ENCODE data around the gene SGMS2.
A peak's percentile ranks its signal among the peaks of the same experiment; 100 is the strongest.

SGMS2 gene

GRCh38 chr4:107888237-107888636 is 63.5 kb downstream of the SGMS2 start:
- Histone ChIP-seq H3K4me3 (ENCODE audit: low read depth, low read length) (no peak overlapping the region), H3K9me3 (ENCODE audit: control insufficient read depth, insufficient read depth, low read depth, low read length) (no peaks in the 10 kb centered on the region), H3K27ac (ENCODE audit: extremely low read depth, low read depth, low read length) (no peak overlapping the region), H3K36me3 (ENCODE audit: control insufficient read depth in 2 of 2, insufficient read depth in 1 of 2, low read length in 2 of 2) (no peaks in the 10 kb centered on the region), H3K4me1 (ENCODE audit: control insufficient read depth, insufficient read depth, low read length) (no peaks in the 10 kb centered on the region)
- ChIA-PET CTCF (interaction anchor here (0.6 kb wide), 1 partner anchor 839 kb away, joined by 4 read pairs; no protein-coding TSS in a partner anchor), POLR2A (no interaction called here)
- TF ChIP-seq ZNF202 (tag by site-specific recombination; IDR thresholded peaks at IDR 0.05; ENCODE audit: borderline replicate concordance) (no peak), SETDB1 (IDR thresholded peaks at IDR 0.05; ENCODE audit: insufficient read length, low read length) (peak; percentile 99), ZNF558 (tag by site-specific recombination; IDR thresholded peaks at IDR 0.05) (0 out of 2 replicates have a peak, but pooled peaks have one; percentile 20), ZNF184 (tag by site-specific recombination; IDR thresholded peaks at IDR 0.05) (0 out of 2 replicates have a peak, but pooled peaks have one; percentile 31), ZNF324 (tag by site-specific recombination; IDR thresholded peaks at IDR 0.05) (no peak), TRIM28 (IDR thresholded peaks at IDR 0.05; ENCODE audit: borderline replicate concordance, low read length) (peak; percentile 86; the same call in 1 of the 2 replicates), ZNF626 (tag by site-specific recombination; IDR thresholded peaks at IDR 0.05) (peak; percentile 85)
- TF ChIP-seq, protein P1, sequence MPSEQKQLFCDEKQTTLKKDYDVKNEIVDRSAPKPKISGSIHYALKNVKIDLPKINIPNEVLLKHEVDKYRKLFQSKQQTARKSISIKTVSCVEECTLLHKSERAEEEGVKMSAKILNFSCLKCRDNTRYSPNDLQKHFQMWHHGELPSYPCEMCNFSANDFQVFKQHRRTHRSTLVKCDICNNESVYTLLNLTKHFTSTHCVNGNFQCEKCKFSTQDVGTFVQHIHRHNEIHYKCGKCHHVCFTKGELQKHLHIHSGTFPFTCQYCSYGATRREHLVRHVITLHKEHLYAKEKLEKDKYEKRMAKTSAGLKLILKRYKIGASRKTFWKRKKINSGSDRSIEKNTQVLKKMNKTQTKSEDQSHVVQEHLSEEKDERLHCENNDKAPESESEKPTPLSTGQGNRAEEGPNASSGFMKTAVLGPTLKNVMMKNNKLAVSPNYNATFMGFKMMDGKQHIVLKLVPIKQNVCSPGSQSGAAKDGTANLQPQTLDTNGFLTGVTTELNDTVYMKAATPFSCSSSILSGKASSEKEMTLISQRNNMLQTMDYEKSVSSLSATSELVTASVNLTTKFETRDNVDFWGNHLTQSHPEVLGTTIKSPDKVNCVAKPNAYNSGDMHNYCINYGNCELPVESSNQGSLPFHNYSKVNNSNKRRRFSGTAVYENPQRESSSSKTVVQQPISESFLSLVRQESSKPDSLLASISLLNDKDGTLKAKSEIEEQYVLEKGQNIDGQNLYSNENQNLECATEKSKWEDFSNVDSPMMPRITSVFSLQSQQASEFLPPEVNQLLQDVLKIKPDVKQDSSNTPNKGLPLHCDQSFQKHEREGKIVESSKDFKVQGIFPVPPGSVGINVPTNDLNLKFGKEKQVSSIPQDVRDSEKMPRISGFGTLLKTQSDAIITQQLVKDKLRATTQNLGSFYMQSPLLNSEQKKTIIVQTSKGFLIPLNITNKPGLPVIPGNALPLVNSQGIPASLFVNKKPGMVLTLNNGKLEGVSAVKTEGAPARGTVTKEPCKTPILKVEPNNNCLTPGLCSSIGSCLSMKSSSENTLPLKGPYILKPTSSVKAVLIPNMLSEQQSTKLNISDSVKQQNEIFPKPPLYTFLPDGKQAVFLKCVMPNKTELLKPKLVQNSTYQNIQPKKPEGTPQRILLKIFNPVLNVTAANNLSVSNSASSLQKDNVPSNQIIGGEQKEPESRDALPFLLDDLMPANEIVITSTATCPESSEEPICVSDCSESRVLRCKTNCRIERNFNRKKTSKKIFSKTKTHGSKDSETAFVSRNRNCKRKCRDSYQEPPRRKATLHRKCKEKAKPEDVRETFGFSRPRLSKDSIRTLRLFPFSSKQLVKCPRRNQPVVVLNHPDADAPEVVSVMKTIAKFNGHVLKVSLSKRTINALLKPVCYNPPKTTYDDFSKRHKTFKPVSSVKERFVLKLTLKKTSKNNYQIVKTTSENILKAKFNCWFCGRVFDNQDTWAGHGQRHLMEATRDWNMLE (tag by site-specific recombination; conservative IDR thresholded peaks at IDR 0.05; ENCODE audit: low read depth) = peak; percentile 36; the same call in 1 of the 2 replicates

- H3K9me3 ChIP-seq (ENCODE audit: control insufficient read depth, insufficient read depth, low read depth, low read length) = no peaks in the 10 kb centered on the region
- no peak overlapping the region for H3K27ac ChIP-seq (ENCODE audit: extremely low read depth, low read depth, low read length)
- POLR2A ChIA-PET = no interaction called here
Observed at GRCh38 chr4:107890779-107891178, 66.0 kb downstream of the SGMS2 start.

DNA sequence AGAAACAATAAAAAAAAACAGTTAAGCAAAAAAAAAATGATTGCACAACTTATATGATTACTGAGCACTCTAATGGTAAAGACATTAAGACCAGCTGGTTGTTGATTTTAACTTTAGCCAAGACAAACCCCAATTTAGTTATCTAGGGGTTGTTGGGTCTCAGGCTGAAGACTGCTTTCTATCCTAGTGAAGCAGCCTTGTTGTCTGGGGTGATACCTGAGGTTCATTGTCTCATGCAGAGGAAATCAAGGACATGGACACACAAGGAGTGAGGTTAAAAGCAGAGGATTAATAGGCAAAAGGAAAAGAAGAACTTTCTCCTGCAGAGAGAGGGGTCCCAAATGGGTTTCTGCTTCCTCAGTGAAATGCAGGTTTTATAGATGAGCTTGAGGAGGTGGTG is 66.6 kb downstream of the SGMS2 start:
- CTCF ChIA-PET = no interaction called here
- no peaks in the 10 kb centered on the region for H3K9me3 ChIP-seq (ENCODE audit: control insufficient read depth, insufficient read depth, low read depth, low read length)
- no peaks in the 10 kb centered on the region for H3K36me3 ChIP-seq (ENCODE audit: control insufficient read depth in 2 of 2, insufficient read depth in 1 of 2, low read length in 2 of 2)
- no peaks in the 10 kb centered on the region for H3K4me1 ChIP-seq (ENCODE audit: control insufficient read depth, insufficient read depth, low read length)
- H3K27ac ChIP-seq (ENCODE audit: extremely low read depth, low read depth, low read length) = no peak overlapping the region
- no peak overlapping the region for H3K4me3 ChIP-seq (ENCODE audit: low read depth, low read length)
- POLR2A ChIA-PET = no interaction called here
- TF ChIP-seq HOXC10 (CRISPR knock-in tag; IDR thresholded peaks at IDR 0.05) (no peak), KLF8 (tag by site-specific recombination; IDR thresholded peaks at IDR 0.05) (no peak), ZNF580 (tag by site-specific recombination; IDR thresholded peaks at IDR 0.05) (no peak), EGR2 (tag by site-specific recombination; IDR thresholded peaks at IDR 0.05; ENCODE audit: low read depth) (no peak), ZNF280D (tag by site-specific recombination; IDR thresholded peaks at IDR 0.05) (no peak), ZNF121 (tag by site-specific recombination; IDR thresholded peaks at IDR 0.05) (no peak), PRDM10 (tag by site-specific recombination; IDR thresholded peaks at IDR 0.05) (no peak)
- TF ChIP-seq, protein P2, sequence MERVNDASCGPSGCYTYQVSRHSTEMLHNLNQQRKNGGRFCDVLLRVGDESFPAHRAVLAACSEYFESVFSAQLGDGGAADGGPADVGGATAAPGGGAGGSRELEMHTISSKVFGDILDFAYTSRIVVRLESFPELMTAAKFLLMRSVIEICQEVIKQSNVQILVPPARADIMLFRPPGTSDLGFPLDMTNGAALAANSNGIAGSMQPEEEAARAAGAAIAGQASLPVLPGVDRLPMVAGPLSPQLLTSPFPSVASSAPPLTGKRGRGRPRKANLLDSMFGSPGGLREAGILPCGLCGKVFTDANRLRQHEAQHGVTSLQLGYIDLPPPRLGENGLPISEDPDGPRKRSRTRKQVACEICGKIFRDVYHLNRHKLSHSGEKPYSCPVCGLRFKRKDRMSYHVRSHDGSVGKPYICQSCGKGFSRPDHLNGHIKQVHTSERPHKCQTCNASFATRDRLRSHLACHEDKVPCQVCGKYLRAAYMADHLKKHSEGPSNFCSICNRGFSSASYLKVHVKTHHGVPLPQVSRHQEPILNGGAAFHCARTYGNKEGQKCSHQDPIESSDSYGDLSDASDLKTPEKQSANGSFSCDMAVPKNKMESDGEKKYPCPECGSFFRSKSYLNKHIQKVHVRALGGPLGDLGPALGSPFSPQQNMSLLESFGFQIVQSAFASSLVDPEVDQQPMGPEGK (tag by site-specific recombination; IDR thresholded peaks at IDR 0.05) = no peak

More at GRCh38 chr4:107890779-107891178, 66.0 kb downstream of the SGMS2 start:
- H3K4me3 ChIP-seq (ENCODE audit: low read depth, low read length) = no peak overlapping the region
- H3K36me3 ChIP-seq (ENCODE audit: control insufficient read depth in 2 of 2, insufficient read depth in 1 of 2, low read length in 2 of 2) = no peaks in the 10 kb centered on the region
- TF ChIP-seq ZFP3 (tag by site-specific recombination; IDR thresholded peaks at IDR 0.05; ENCODE audit: low read depth) (no peak), ZNF596 (tag by site-specific recombination; IDR thresholded peaks at IDR 0.05) (no peak), HOXC10 (CRISPR knock-in tag; IDR thresholded peaks at IDR 0.05) (no peak), ZNF175 (tag by site-specific recombination; IDR thresholded peaks at IDR 0.05) (no peak)
- CTCF ChIA-PET = no interaction called here
- no peaks in the 10 kb centered on the region for H3K4me1 ChIP-seq (ENCODE audit: control insufficient read depth, insufficient read depth, low read length)

Data from HEK293 (cell line).